Keratinocyte (primary cell): ENCODE measurements around the gene MGLL. TPM values are rescaled to one million over a fixed set of nuclear protein-coding genes. Genes with fewer than 3 reads are reported as not detected.
A peak's percentile ranks its signal among the peaks of the same experiment; 100 is the strongest.

Experiments
- DNase-seq: peaks from one replicate; pipeline ENCODE4 v3.0.0-alpha.2; 2011; ENCODE audit warnings: low read depth, missing footprints, low spot score
- FAIRE-seq: peaks from 2 replicates; lab custom pipeline; 2011; peaks lifted over from hg19 to GRCh38; lab: Jason Lieb, UNC
- H2AFZ ChIP-seq: 2 replicates; pipeline ENCODE4 v1.6.0; 2012; ENCODE audit warnings: low read length, control low read depth, inconsistent platforms; ENCODE audit not compliant: control insufficient read depth
- H3K27ac ChIP-seq: 2 replicates; pipeline ENCODE4 v1.5.1; 2011; ENCODE audit warnings: low read length; ENCODE audit not compliant: control insufficient read depth, insufficient read depth
- H3K27me3 ChIP-seq: 3 replicates; pipeline ENCODE4 v1.6.0; 2011; ENCODE audit warnings: low read length; ENCODE audit not compliant: control insufficient read depth, insufficient read depth; ENCODE audit errors: extremely low read depth
- H3K36me3 ChIP-seq, 2 experiments: 2 replicates in 1 of 2; 3 replicates in 1 of 2; pipeline ENCODE4 v1.5.1; 2011; ENCODE audit warnings: low read length in 2 of 2, mild to moderate bottlenecking in 1 of 2; ENCODE audit not compliant: control insufficient read depth in 2 of 2, insufficient read depth in 2 of 2; ENCODE audit errors: extremely low read depth in 1 of 2
- H3K4me1 ChIP-seq: 3 replicates; pipeline ENCODE4 v1.5.1; 2011; ENCODE audit warnings: low read length; ENCODE audit not compliant: control insufficient read depth, insufficient read depth; ENCODE audit errors: extremely low read depth
- H3K4me2 ChIP-seq: 3 replicates; pipeline ENCODE4 v1.6.0; 2011; ENCODE audit warnings: low read depth, low read length; ENCODE audit not compliant: control insufficient read depth, insufficient read depth; ENCODE audit errors: extremely low read depth
- H3K4me3 ChIP-seq, 3 experiments: fragments of 200-600 bp in 1 of 3; sonication (generic) in 1 of 3; 2 replicates in 2 of 3; 3 replicates in 1 of 3; pipeline ENCODE4 v1.5.1; 2011 to 2016; ENCODE audit warnings: low read length in 3 of 3, mild to moderate bottlenecking in 3 of 3, control low read depth in 2 of 3, inconsistent platforms in 1 of 3, low read depth in 1 of 3, mixed read lengths in 1 of 3, mixed run types in 1 of 3, moderate library complexity in 1 of 3; ENCODE audit not compliant: control insufficient read depth in 2 of 3, insufficient read depth in 2 of 3; ENCODE audit errors: extremely low read depth in 1 of 3
- H3K79me2 ChIP-seq: 2 replicates; pipeline ENCODE4 v1.6.0; 2012; ENCODE audit warnings: low read length; ENCODE audit not compliant: control insufficient read depth, insufficient read depth
- H3K9ac ChIP-seq: 3 replicates; pipeline ENCODE4 v1.6.0; 2011; ENCODE audit warnings: low read length; ENCODE audit not compliant: control insufficient read depth, insufficient read depth; ENCODE audit errors: extremely low read depth
- H3K9me1 ChIP-seq: 3 replicates; pipeline ENCODE4 v1.6.0; 2011; ENCODE audit warnings: low read length; ENCODE audit not compliant: control insufficient read depth, insufficient read depth; ENCODE audit errors: extremely low read depth
- H3K9me3 ChIP-seq: 2 replicates; pipeline ENCODE4 v1.5.1; 2012; ENCODE audit warnings: low read depth, low read length; ENCODE audit not compliant: control insufficient read depth
- H4K20me1 ChIP-seq: 3 replicates; pipeline ENCODE4 v1.6.0; 2011; ENCODE audit warnings: low read length; ENCODE audit not compliant: control insufficient read depth, insufficient read depth; ENCODE audit errors: extremely low read depth
- EZH2 ChIP-seq: IDR thresholded peaks from one replicate; pipeline ENCODE4 v1.6.1; 2012; ENCODE audit warnings: inconsistent platforms, mild to moderate bottlenecking, low read length, moderate library complexity
- dilution Hi-C: fragments of 300-500 bp; cut with MboI; formaldehyde crosslinking; loops from one replicate; pipeline ENCODE4 v1.7.0; 2020; ENCODE audit warnings: low sequenced_read_pairs; ENCODE audit not compliant: extremely low pct_ligation_motif_present
- polyA plus RNA-seq, 5 experiments: library from polyadenylated mRNA; depleted of rRNA in 3 of 5; stranded (reverse) in 3 of 5; stranded (forward) in 1 of 5; unstranded in 1 of 5; fragments of >200 nt; gene quantifications; 1 replicate in 1 of 5; 2 replicates in 3 of 5; 3 replicates in 1 of 5; pipeline versions ENCODE4 v1.2.1 to v1.2.3, GENCODE V29; 2011 to 2012; ENCODE audit warnings: missing spikeins in 2 of 5, low read depth in 1 of 5, low replicate concordance in 1 of 5
- TF ChIP-seq, protein P1 (sequence below), 3 experiments: IDR thresholded peaks in 1 of 3; conservative IDR thresholded peaks in 1 of 3; optimal IDR thresholded peaks in 1 of 3; 2 replicates in 2 of 3; 3 replicates in 1 of 3; pipeline versions ENCODE3 to v1.5.1; 2011; ENCODE audit warnings: low read length in 3 of 3, mild to moderate bottlenecking in 3 of 3, moderate library complexity in 2 of 3, control low read depth in 1 of 3, inconsistent platforms in 1 of 3; ENCODE audit not compliant: insufficient read depth in 2 of 3; ENCODE audit errors: extremely low read depth in 1 of 3

The MGLL gene
- polyA plus RNA-seq, 1 donor (not counting 4 experiments of a cell fraction or from before 2014, with no cell fraction given), result 17.8 TPM

DNA sequence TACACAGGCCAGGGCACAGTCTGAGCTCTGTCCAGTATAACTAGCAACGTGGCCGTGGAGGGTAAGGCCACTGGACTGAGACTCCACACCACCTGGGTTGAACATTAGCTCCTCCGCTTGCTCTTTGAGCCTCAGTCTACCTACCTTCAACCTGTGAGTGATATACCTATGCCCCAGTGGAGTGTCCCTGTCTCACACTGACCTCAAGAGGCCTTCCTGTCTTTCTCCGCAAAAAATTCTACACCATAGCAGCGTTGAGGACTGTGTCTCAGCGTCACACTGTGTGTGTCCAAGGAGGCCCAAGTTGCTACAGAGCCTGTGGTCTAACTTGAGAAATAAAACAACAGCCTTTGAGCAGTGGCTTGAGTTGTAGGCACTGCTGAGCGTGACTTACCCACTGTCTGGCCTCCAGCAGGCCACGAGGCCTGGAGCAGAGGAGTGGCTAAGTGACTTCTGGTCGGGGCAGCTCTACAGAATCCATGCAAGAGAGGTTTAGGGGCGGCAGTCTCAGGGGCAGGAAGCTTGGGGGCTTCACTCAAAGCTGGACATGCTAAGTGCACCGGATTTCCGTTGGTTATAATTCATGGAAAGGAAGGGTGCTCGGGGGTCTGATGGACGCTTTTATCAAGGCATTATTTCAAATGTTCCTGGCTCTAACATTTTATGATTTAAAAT is 2.0 kb upstream of the MGLL start:
- dilution Hi-C loops, result no loop called here
- no peak for FAIRE-seq
- no peak overlapping the region for H2AFZ ChIP-seq
- H4K20me1 ChIP-seq, result no peaks in the 10 kb centered on the region
- no peak overlapping the region for H3K4me2 ChIP-seq
- no peaks in the 10 kb centered on the region for H3K9me1 ChIP-seq
- peaks cover 28% of the 10 kb centered on the region for H3K4me1 ChIP-seq
- no peak overlapping the region for H3K27ac ChIP-seq
- peaks cover 2% of the 10 kb centered on the region for H3K9me3 ChIP-seq
- no peak overlapping the region for H3K4me3 ChIP-seq
- TF ChIP-seq, protein P1, sequence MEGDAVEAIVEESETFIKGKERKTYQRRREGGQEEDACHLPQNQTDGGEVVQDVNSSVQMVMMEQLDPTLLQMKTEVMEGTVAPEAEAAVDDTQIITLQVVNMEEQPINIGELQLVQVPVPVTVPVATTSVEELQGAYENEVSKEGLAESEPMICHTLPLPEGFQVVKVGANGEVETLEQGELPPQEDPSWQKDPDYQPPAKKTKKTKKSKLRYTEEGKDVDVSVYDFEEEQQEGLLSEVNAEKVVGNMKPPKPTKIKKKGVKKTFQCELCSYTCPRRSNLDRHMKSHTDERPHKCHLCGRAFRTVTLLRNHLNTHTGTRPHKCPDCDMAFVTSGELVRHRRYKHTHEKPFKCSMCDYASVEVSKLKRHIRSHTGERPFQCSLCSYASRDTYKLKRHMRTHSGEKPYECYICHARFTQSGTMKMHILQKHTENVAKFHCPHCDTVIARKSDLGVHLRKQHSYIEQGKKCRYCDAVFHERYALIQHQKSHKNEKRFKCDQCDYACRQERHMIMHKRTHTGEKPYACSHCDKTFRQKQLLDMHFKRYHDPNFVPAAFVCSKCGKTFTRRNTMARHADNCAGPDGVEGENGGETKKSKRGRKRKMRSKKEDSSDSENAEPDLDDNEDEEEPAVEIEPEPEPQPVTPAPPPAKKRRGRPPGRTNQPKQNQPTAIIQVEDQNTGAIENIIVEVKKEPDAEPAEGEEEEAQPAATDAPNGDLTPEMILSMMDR (optimal IDR thresholded peaks at IDR 0.05 in 1 of 3, IDR thresholded peaks at IDR 0.05 in 1 of 3, conservative IDR thresholded peaks at IDR 0.05 in 1 of 3; ENCODE audit: extremely low read depth in 1 of 3, insufficient read depth in 2 of 3, low read length in 3 of 3), result no peak
- no peak for TF ChIP-seq EZH2
- DNase-seq, result no peak
- H3K9ac ChIP-seq, result no peak overlapping the region
- H3K27me3 ChIP-seq, result no peaks in the 10 kb centered on the region
- no peaks in the 10 kb centered on the region for H3K36me3 ChIP-seq
- H3K79me2 ChIP-seq, result no peaks in the 10 kb centered on the region

DNA sequence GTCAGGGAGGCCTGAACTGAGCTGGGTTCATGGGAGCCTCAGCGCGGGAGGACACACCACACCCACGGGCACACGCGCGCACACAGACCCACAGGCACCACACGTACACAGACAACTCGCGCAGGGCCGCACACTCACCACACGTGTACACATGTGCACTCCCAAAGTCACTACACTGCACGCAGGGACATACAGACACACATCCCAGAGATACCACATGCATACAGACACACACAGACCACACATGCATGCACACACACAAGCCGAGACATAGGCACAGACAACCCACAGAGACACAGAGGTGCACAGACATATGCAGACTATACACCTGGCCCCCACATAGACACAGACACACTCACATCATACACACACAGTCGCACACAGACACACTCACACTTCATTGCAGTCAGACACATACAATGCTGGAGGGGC is 1.1 kb upstream of the MGLL start:
- Histone ChIP-seq H3K4me1 (peaks cover 37% of the 10 kb centered on the region), H3K79me2 (no peaks in the 10 kb centered on the region), H4K20me1 (no peaks in the 10 kb centered on the region), H3K36me3 (no peaks in the 10 kb centered on the region), H3K4me3 (peak overlapping the region in 2 of 3 experiments; percentile 22), H3K27ac (no peak overlapping the region), H3K9me3 (peaks cover 2% of the 10 kb centered on the region), H3K9ac (peak overlapping the region; percentile 86), H2AFZ (peak overlapping the region; percentile 88), H3K9me1 (no peaks in the 10 kb centered on the region), H3K4me2 (peak overlapping the region; percentile 63), H3K27me3 (no peaks in the 10 kb centered on the region)
- FAIRE-seq (no peak), DNase-seq (no peak)
- dilution Hi-C loops, result no loop called here
- no peak for TF ChIP-seq EZH2
- TF ChIP-seq, protein P1 (optimal IDR thresholded peaks at IDR 0.05 in 1 of 3, IDR thresholded peaks at IDR 0.05 in 1 of 3, conservative IDR thresholded peaks at IDR 0.05 in 1 of 3; ENCODE audit: extremely low read depth in 1 of 3, insufficient read depth in 2 of 3, low read length in 3 of 3), result no peak
